PC-9 (cell line): ENCODE results near the gene DNAJB13.

Experiments used
- CTCF ChIP-seq: fragments of 200-600 bp; sonication (generic); conservative IDR thresholded peaks from 2 replicates; pipeline ENCODE4 v1.6.1; 2017; ENCODE audit warnings: mixed run types, antibody characterized with exemption, mild to moderate bottlenecking, moderate library complexity
- EZH2 ChIP-seq: fragments of 200-600 bp; sonication (generic); IDR thresholded peaks from 2 replicates; pipeline ENCODE4 v1.8.0; 2017; ENCODE audit warnings: antibody characterized with exemption, low read depth

DNA sequence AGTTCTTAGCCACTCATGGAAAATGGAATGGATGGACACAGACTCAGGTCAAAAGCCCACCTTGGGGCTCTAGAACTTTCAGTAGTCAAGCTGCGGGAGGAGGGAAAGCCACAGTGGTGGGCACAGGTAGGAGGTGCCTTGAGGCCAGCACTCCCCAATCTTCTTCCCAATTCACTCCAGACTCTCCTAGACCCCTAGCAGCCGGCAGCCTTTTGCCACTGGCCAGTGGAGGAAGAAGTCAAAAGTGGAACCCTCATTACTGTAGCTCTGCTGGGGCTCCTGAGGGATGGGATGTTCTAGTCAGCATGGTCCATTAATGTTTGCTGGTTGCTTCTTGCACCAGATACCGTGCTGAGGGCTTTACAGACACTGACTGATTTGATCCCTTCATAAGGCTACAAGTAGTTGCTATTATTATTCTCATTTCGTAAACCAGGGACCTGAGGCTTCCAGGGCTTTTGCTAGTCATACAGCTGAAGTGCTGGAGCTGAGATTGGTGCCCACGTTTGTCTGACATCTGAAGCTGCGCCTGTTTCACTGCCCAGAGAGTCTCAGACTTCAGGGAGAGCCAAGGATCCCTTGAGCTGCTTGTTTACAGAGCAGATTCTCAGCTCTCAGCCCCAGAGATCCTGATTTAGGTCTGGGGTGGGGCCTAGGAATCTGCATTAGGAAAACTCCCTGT is 57.0 kb downstream of the DNAJB13 start:
- no peak for TF ChIP-seq CTCF
- TF ChIP-seq EZH2 = no peak
